ENCODE results near the gene DDX50. TPM values are rescaled to one million over a fixed set of nuclear protein-coding genes. Genes with fewer than 3 reads are reported as not detected.

Gene DDX50
- total RNA-seq, 2 donors from 2014 or later: 30.6 to 33.9 TPM

DNA sequence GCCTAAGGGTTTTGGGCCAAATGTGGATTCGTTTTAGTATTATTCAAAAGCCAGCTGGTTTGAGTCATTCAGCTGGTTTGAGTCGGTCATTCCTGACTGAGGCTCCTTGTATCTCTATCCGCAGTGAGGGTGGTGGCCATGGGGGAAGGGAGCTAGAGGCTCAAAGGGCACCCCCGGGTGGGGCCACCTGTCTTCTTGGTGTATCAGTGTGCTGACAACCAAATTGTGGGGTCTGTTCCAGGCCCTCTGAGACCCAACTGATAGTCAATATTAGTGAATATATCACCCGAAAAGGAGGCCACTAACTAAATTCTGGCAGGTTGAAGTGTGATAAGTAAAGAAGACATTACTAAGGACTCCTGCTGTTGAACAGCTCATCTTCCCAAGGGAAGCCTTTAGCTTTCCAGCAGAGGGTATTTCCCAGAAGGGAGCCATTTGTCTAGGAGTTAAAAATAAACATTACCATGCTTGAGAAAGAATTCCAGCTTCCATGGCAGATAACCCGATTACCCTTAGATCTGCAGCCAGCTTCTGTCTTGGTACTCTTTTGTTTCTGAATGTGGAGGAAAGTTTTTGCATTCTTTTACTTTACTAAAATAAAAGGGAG is 29.9 kb upstream of the DDX50 start:
- TF ChIP-seq, protein P1, sequence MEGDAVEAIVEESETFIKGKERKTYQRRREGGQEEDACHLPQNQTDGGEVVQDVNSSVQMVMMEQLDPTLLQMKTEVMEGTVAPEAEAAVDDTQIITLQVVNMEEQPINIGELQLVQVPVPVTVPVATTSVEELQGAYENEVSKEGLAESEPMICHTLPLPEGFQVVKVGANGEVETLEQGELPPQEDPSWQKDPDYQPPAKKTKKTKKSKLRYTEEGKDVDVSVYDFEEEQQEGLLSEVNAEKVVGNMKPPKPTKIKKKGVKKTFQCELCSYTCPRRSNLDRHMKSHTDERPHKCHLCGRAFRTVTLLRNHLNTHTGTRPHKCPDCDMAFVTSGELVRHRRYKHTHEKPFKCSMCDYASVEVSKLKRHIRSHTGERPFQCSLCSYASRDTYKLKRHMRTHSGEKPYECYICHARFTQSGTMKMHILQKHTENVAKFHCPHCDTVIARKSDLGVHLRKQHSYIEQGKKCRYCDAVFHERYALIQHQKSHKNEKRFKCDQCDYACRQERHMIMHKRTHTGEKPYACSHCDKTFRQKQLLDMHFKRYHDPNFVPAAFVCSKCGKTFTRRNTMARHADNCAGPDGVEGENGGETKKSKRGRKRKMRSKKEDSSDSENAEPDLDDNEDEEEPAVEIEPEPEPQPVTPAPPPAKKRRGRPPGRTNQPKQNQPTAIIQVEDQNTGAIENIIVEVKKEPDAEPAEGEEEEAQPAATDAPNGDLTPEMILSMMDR (IDR thresholded peaks at IDR 0.05): no peak
- H3K4me3 ChIP-seq: no peak overlapping the region
- peaks cover 5 to 19% of the 10 kb centered on the region in 2 donors for H3K4me1 ChIP-seq (ENCODE audit: control insufficient read depth in 1 of 2, low read depth in 2 of 2)
- no peak overlapping the region for H3K27ac ChIP-seq
- H3K27me3 ChIP-seq (replicated peaks; ENCODE audit: insufficient read depth): no peaks in the 10 kb centered on the region
- ATAC-seq (ENCODE audit: insufficient number of reproducible peaks, low FRiP score, low read depth) (no peak), DNase-seq (ENCODE audit: low spot score) (no peak)
- H3K36me3 ChIP-seq: no peaks in the 10 kb centered on the region
- no peaks in the 10 kb centered on the region for H3K9me3 ChIP-seq

DNA sequence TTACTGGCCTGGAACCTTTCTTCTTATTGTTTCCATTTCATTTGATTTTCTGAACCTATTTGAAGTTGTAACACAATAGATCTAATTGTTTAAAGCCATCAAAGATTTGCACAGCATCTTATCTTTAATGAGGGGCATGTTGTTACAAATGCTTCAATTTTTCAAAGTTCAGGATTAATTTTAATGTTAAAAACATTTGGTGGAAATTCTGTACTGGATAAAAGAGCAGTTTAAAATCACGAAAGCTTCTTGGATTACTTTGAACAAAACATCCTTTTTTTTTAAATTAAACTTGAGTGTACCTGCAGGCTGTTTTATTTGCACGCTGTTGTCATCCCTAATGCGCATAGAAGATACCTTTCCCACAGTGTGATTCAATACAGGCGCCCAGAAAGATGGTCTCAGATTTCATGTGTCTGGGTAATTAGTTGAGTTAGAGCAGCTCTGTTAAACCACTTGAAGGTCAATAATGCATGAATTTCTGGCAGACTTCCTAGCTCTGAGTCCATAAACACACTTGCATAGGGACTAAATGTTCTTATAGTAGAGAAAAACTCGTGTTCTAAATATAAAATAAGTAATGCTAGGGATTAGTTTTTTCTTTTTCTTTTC is 29.3 kb upstream of the DDX50 start:
- TF ChIP-seq, protein P1 (IDR thresholded peaks at IDR 0.05): no peak
- H3K36me3 ChIP-seq: no peaks in the 10 kb centered on the region
- H3K27ac ChIP-seq: no peak overlapping the region

DNA sequence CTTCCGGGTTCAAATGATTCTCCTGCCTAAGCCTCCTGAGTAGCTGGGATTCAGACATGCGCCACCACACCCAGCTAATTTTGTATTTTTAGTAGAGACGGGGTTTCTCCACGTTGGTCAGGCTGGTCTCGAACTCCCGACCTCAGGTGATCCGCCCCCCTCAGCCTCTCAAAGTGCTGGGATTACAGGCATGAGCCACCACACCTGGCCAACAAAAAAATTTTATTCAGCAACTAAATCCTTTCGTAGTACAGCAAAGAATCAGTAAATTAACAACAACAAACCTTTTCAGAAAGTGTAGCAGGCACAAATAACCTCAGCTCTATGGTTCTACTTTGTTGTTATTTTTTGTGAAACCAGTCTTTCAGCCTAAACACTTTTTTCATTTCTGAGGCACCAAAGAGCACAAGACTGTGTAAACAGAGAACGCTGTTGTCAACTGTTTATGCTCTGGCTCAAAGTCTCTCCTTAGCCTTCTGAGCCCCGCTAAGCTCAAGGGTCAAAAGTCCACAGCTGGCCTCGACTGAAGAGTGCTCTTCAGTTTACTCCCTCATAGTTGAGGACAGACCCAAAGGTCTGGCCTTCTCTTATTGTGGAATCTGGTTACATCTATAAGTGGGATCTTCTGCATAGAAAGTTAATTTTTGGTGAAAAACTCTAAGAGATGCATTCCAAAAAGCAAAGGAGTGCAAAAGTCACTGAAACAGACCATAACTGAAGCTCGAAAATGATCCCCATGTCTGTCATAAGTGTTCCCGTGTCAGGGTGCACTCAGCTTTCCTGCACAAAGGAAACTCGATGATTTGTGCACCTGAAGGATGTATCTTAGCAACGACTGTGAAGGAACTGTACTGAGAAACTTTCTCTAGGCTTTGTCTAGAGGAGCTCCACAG is 24.6 kb upstream of the DDX50 start:
- ATAC-seq (ENCODE audit: insufficient number of reproducible peaks, low FRiP score, low read depth) (no peak), DNase-seq (ENCODE audit: low spot score) (no peak)
- Histone ChIP-seq H3K4me3 (no peak overlapping the region), H3K27me3 (replicated peaks; ENCODE audit: insufficient read depth) (no peaks in the 10 kb centered on the region), H3K4me1 (ENCODE audit: control insufficient read depth in 1 of 2, low read depth in 2 of 2) (peaks cover 5 to 11% of the 10 kb centered on the region in 2 donors), H3K9me3 (no peaks in the 10 kb centered on the region), H3K27ac (no peak overlapping the region), H3K36me3 (no peaks in the 10 kb centered on the region)
- TF ChIP-seq, protein P1 (IDR thresholded peaks at IDR 0.05): no peak

More for the DNA sequence above, 29.3 kb upstream of the DDX50 start:
- Histone ChIP-seq H3K9me3 (no peaks in the 10 kb centered on the region), H3K4me3 (no peak overlapping the region), H3K4me1 (ENCODE audit: control insufficient read depth in 1 of 2, low read depth in 2 of 2) (peaks cover 5 to 19% of the 10 kb centered on the region in 2 donors), H3K27me3 (replicated peaks; ENCODE audit: insufficient read depth) (no peaks in the 10 kb centered on the region)
- ATAC-seq (ENCODE audit: insufficient number of reproducible peaks, low FRiP score, low read depth): no peak
- no peak for DNase-seq (ENCODE audit: low spot score)

DNA sequence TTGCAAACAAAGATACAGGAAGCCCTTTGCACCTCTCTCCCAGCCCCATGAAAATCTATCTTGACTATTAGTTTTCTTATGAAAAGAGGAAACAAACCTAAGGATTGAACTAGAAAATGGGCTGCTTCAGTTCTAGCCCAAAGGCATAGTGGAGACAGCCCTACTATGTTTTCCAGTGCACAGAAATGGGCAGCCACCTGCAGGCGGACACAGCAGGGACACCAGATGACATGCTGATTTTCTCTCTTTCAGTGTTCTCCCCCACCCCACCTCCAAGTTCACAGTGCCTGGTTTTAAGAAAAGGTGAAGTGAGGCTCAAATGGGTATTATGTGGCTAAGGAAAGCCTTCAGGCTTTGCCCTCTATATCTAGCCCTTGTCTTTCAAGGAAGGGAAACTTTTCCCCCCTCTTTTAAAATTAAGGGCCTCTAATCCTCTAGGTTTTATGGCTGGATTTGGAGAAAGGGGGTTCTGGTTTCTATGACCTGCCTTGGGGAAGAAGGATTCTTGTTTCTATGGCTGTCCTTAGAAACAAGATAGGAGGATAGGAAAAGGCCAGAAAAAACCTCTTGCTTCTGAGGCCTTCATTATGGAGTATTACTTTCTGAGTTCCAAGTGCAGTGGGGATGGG is 23.5 kb upstream of the DDX50 start:
- H3K27me3 ChIP-seq (replicated peaks; ENCODE audit: insufficient read depth): no peaks in the 10 kb centered on the region
- TF ChIP-seq, protein P1 (IDR thresholded peaks at IDR 0.05): no peak
- H3K36me3 ChIP-seq: no peaks in the 10 kb centered on the region
- DNase-seq (ENCODE audit: low spot score): no peak
- H3K4me1 ChIP-seq (ENCODE audit: control insufficient read depth in 1 of 2, low read depth in 2 of 2): peaks cover 0 to under 1% of the 10 kb centered on the region in 2 donors
- no peak overlapping the region for H3K27ac ChIP-seq
- H3K4me3 ChIP-seq: no peak overlapping the region
- no peak for ATAC-seq (ENCODE audit: insufficient number of reproducible peaks, low FRiP score, low read depth)
- H3K9me3 ChIP-seq: no peaks in the 10 kb centered on the region

DNA sequence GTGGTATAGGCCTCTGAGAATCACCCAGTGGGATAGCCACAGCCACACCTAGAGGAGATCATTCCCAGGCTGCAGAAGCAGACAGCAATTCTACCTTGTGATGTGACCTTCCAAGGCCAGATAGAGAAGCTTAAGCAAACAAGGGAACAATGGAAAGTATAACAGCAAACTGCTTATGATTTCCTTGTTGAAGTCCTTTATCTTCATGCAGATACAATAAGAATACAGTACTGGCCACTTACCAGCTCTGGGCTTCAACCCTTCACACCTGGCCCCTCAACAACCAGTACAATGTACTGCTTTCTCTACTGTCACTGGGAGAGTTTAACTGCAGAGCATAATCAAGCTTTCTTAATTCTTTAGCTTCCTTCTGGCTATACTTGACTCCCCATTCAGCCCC is 22.6 kb upstream of the DDX50 start:
- no peaks in the 10 kb centered on the region for H3K36me3 ChIP-seq
- H3K9me3 ChIP-seq: no peaks in the 10 kb centered on the region
- H3K27me3 ChIP-seq (replicated peaks; ENCODE audit: insufficient read depth): no peaks in the 10 kb centered on the region
- H3K27ac ChIP-seq: no peak overlapping the region
- no peak for ATAC-seq (ENCODE audit: insufficient number of reproducible peaks, low FRiP score, low read depth)
- TF ChIP-seq, protein P1 (IDR thresholded peaks at IDR 0.05): no peak
- DNase-seq (ENCODE audit: low spot score): no peak
- H3K4me3 ChIP-seq: no peak overlapping the region
- no peaks in the 10 kb centered on the region for H3K4me1 ChIP-seq (ENCODE audit: control insufficient read depth in 1 of 2, low read depth in 2 of 2)
